Smooth muscle cell (in vitro differentiated cells): Measurements from ENCODE around the gene LINGO1. TPM values are rescaled to one million over a fixed set of nuclear protein-coding genes. Genes with fewer than 3 reads are reported as not detected.

ENCODE experiments used
- DNase-seq: peaks from one replicate; lab custom pipeline; 2025; ENCODE audit not compliant: unreplicated experiment; lab: John Stamatoyannopoulos, UW
- H2AFZ ChIP-seq: fragments of 200-600 bp; sonication (generic); 2 replicates; pipeline ENCODE4 v1.6.0; 2016; ENCODE audit warnings: antibody characterized with exemption, low read depth, mild to moderate bottlenecking
- H3F3A ChIP-seq: fragments of 200-600 bp; sonication (generic); 2 replicates; pipeline ENCODE4 v1.6.0; 2017; ENCODE audit warnings: antibody characterized with exemption, low read depth
- H3K27ac ChIP-seq: fragments of 200-600 bp; sonication (generic); 2 replicates; pipeline ENCODE4 v1.5.1; 2016; ENCODE audit warnings: low read depth, mild to moderate bottlenecking
- H3K27me3 ChIP-seq: fragments of 200-600 bp; sonication (generic); 2 replicates; pipeline ENCODE4 v1.6.1; 2016; ENCODE audit warnings: low read depth, mild to moderate bottlenecking
- H3K36me3 ChIP-seq: fragments of 200-600 bp; sonication (generic); 2 replicates; pipeline ENCODE4 v1.5.1; 2016; ENCODE audit warnings: low read depth
- H3K4me1 ChIP-seq: fragments of 200-600 bp; sonication (generic); 2 replicates; pipeline ENCODE4 v1.5.1; 2016; ENCODE audit warnings: low read depth
- H3K4me2 ChIP-seq: fragments of 200-600 bp; sonication (generic); 2 replicates; pipeline ENCODE4 v1.6.0; 2016; ENCODE audit warnings: mild to moderate bottlenecking
- H3K4me3 ChIP-seq: fragments of 200-600 bp; sonication (generic); 2 replicates; pipeline ENCODE4 v1.5.1; 2016; ENCODE audit warnings: mild to moderate bottlenecking
- H3K79me2 ChIP-seq: fragments of 200-600 bp; sonication (generic); 2 replicates; pipeline ENCODE4 v1.6.0; 2016; ENCODE audit warnings: low read depth, mild to moderate bottlenecking
- H3K9ac ChIP-seq: fragments of 200-600 bp; sonication (generic); 2 replicates; pipeline ENCODE4 v1.6.0; 2016; ENCODE audit warnings: low read depth
- H3K9me3 ChIP-seq: fragments of 200-600 bp; sonication (generic); replicated peaks from 2 replicates; pipeline ENCODE4 v1.5.1; 2016; ENCODE audit warnings: low read depth
- H4K20me1 ChIP-seq: fragments of 200-600 bp; sonication (generic); 2 replicates; pipeline ENCODE4 v1.6.0; 2016; ENCODE audit warnings: low read depth
- WGBS: methylation state at CpG from one replicate; pipeline ENCODE4 v1.1.7; 2016; ENCODE audit warnings: low lambda C conversion rate; 5-methylcytosine and 5-hydroxymethylcytosine counted together
- polyA plus RNA-seq: library from polyadenylated mRNA; unstranded; fragments of >200 nt; fragmentation: Nextera tagmentation; extraction: Ambion mirVana; gene quantifications from 2 replicates; pipeline ENCODE4 v1.2.1, GENCODE V29; 2016
- total RNA-seq: library from RNA; depleted of rRNA; stranded (reverse); fragments of >200 nt; gene quantifications from 2 replicates; pipeline ENCODE4 v1.2.3, GENCODE V29; 2014
- TF ChIP-seq, protein P1 (sequence below): fragments of 200-600 bp; sonication (generic); IDR thresholded peaks from 2 replicates; pipeline ENCODE4 v1.5.1; 2017; ENCODE audit warnings: borderline replicate concordance, mild to moderate bottlenecking, antibody characterized with exemption; ENCODE audit not compliant: insufficient read depth, poor library complexity, severe bottlenecking

LINGO1 gene
- total and polyA plus RNA-seq, 2 experiments from 2014 or later: 3.5 to 13.4 TPM

DNA sequence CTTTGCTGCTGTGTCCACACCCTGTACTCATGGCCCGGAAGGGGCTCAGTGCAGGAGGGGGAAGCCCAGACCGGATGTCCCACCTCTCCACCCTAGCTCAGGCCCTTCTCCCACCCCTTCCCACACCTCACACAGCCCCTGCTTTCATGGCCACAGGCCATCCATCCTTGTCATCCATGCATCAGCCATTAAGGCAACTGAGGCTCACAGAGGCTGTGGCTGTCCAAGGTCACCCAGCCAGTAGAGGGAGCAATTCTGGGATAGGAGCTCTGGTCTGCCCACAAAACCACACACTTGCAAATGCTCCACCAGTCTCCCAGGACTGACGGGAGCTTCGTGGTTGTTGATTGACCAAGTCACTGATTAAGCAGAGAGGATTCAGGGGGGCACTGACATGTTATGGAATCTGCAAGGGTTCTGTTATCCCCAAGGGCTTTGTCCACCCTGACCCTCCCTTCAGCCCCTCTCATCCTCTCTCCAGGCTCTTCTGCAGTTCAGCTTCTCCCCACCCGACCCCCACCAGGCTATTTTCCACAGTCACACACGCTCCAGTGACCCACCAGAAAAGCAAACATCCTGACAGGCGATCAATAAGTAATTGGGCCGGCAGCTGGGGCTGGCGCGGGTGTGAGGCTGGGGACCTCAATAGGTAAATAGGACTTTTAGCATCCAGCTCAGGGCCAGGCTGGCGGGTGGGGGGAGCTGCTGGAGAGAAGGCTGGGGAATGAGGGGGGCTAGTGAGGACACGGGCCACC, 15.1 kb downstream of the LINGO1 start:
- Histone ChIP-seq H4K20me1 (no peaks in the 10 kb centered on the region), H3K4me1 (peaks cover 10% of the 10 kb centered on the region), H3K4me2 (no peak overlapping the region), H3K4me3 (no peak overlapping the region), H2AFZ (no peak overlapping the region), H3K9me3 (no peaks in the 10 kb centered on the region), H3K9ac (no peak overlapping the region), H3K27ac (no peak overlapping the region), H3K79me2 (no peaks in the 10 kb centered on the region), H3F3A (no peaks in the 10 kb centered on the region), H3K27me3 (no peaks in the 10 kb centered on the region), H3K36me3 (no peaks in the 10 kb centered on the region)
- no peak for DNase-seq
- TF ChIP-seq, protein P1, sequence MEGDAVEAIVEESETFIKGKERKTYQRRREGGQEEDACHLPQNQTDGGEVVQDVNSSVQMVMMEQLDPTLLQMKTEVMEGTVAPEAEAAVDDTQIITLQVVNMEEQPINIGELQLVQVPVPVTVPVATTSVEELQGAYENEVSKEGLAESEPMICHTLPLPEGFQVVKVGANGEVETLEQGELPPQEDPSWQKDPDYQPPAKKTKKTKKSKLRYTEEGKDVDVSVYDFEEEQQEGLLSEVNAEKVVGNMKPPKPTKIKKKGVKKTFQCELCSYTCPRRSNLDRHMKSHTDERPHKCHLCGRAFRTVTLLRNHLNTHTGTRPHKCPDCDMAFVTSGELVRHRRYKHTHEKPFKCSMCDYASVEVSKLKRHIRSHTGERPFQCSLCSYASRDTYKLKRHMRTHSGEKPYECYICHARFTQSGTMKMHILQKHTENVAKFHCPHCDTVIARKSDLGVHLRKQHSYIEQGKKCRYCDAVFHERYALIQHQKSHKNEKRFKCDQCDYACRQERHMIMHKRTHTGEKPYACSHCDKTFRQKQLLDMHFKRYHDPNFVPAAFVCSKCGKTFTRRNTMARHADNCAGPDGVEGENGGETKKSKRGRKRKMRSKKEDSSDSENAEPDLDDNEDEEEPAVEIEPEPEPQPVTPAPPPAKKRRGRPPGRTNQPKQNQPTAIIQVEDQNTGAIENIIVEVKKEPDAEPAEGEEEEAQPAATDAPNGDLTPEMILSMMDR: peak; percentile 28
- WGBS: 87% methylated on average over 12 of the region's 12 CpGs

DNA sequence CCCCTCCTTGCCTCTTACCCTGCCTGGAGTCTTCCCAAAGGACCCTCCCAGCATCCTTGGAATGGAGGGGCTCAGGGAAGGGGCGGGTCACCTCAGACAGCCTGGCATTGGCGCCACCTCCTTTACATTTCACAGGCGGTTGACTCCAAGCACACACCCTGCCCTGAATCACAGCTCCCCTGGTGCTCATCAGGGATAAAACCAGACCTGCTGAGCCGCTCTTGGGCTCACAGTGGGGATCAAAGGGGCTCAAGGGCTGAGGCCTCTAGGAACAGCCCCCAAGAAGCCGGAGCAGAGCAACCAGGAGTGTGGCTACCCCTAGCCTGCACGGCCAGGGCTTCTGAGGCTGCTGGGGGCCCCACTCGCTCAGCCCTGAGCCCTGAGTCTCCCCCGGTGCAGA, 16.6 kb downstream of the LINGO1 start:
- no peak overlapping the region for H3K27ac ChIP-seq
- H3K9me3 ChIP-seq: no peaks in the 10 kb centered on the region
- 82% methylated on average over 8 of the region's 8 CpGs for WGBS
- H3K36me3 ChIP-seq: no peaks in the 10 kb centered on the region
- H3K79me2 ChIP-seq: no peaks in the 10 kb centered on the region
- H3K4me3 ChIP-seq: no peak overlapping the region
- no peak for DNase-seq
- H4K20me1 ChIP-seq: no peaks in the 10 kb centered on the region
- no peak overlapping the region for H2AFZ ChIP-seq
- TF ChIP-seq, protein P1: no peak
- H3K4me2 ChIP-seq: no peak overlapping the region
- H3K4me1 ChIP-seq: no peaks in the 10 kb centered on the region
- no peak overlapping the region for H3K9ac ChIP-seq
- no peaks in the 10 kb centered on the region for H3F3A ChIP-seq
- no peaks in the 10 kb centered on the region for H3K27me3 ChIP-seq

DNA sequence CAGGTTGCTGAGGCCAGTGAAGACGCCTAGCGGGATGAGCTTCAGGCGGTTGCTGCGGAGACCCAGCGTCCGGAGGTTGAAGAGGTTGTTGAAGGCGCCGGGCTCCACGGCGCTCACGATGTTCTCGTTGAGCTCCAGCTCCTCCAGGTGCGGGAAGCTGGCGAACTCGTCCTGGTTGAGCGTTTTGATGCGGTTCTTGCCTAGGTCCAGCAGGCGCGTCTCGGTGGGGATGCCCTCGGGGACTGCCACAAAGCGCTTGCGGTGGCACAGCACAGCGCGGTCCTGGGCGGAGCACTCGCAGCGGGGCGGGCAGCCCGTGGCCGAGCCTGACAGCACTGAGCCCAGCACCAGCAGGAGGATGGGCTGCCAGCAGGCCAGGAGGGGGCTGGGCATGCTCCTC, 17.2 kb downstream of the LINGO1 start:
- no peak overlapping the region for H3K9ac ChIP-seq
- no peaks in the 10 kb centered on the region for H3K27me3 ChIP-seq
- no peaks in the 10 kb centered on the region for H3K9me3 ChIP-seq
- no peak for DNase-seq
- no peaks in the 10 kb centered on the region for H3K36me3 ChIP-seq
- H3K79me2 ChIP-seq: no peaks in the 10 kb centered on the region
- H4K20me1 ChIP-seq: no peaks in the 10 kb centered on the region
- no peak overlapping the region for H3K4me3 ChIP-seq
- TF ChIP-seq, protein P1: no peak
- H3K4me1 ChIP-seq: peaks cover 3% of the 10 kb centered on the region
- no peaks in the 10 kb centered on the region for H3F3A ChIP-seq
- H3K27ac ChIP-seq: no peak overlapping the region
- H2AFZ ChIP-seq: no peak overlapping the region
- 98% methylated on average over 31 of the region's 31 CpGs for WGBS
- H3K4me2 ChIP-seq: no peak overlapping the region

DNA sequence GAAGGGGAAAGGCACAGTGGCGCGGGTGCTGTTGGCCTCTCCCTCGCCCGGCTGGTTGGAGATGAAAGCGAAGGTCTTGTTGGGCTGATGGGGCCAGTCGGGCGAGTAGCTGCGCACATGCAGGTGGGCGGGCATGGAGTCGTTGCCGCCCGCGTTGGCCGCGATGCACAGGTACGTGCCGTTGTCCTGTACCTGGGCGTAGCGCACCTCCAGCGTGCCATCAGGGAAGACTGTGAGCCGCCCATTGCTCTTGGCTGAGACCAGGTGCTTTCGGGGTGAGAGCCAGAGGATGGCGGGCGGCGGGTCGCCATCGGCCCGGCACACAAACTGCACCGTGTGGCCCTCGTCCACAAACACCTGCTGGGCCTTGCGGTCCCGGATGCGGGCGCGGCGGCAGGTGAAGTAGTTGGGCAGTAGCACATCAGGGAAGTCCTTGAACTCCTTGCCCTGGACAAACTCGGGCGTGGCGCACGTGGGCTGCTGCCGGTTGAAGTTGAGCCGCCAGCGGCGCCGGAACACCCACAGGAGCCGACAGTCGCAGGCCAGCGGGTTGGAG, 18.4 kb downstream of the LINGO1 start:
- H4K20me1 ChIP-seq: no peaks in the 10 kb centered on the region
- H3K4me2 ChIP-seq: no peak overlapping the region
- H3K4me3 ChIP-seq: no peak overlapping the region
- H3K9ac ChIP-seq: no peak overlapping the region
- no peaks in the 10 kb centered on the region for H3K36me3 ChIP-seq
- DNase-seq: no peak
- TF ChIP-seq, protein P1: no peak
- H3K4me1 ChIP-seq: peaks cover 4% of the 10 kb centered on the region
- 96% methylated on average over 48 of the region's 48 CpGs for WGBS
- no peak overlapping the region for H3K27ac ChIP-seq
- H3F3A ChIP-seq: no peaks in the 10 kb centered on the region
- no peaks in the 10 kb centered on the region for H3K27me3 ChIP-seq
- no peak overlapping the region for H2AFZ ChIP-seq
- H3K79me2 ChIP-seq: no peaks in the 10 kb centered on the region
- no peaks in the 10 kb centered on the region for H3K9me3 ChIP-seq
